WTC11 (cell line): ENCODE measurements around the gene OSBPL7.

Experiments
- ERG ChIP-seq: fragments of 250-450 bp; sonication (Bioruptor Pico); IDR thresholded peaks from 2 replicates; pipeline ENCODE4 v1.8.0; 2021; ENCODE audit warnings: mild to moderate bottlenecking
- NR1H2 ChIP-seq: sonication (generic); formaldehyde crosslinking; IDR thresholded peaks from 2 replicates; pipeline ENCODE4 v1.9.0; 2021; ENCODE audit warnings: mild to moderate bottlenecking, moderate library complexity, missing genetic modification reagents
- RELA ChIP-seq: sonication (generic); formaldehyde crosslinking; IDR thresholded peaks from 2 replicates; pipeline ENCODE4 v1.8.1; 2022; ENCODE audit warnings: missing genetic modification reagents, mild to moderate bottlenecking, borderline replicate concordance
- ZNF219 ChIP-seq: sonication (generic); formaldehyde crosslinking; IDR thresholded peaks from 2 replicates; pipeline ENCODE4 v1.8.0; 2023; ENCODE audit warnings: missing genetic modification reagents, mild to moderate bottlenecking, borderline replicate concordance
- ZNF232 ChIP-seq: sonication (generic); formaldehyde crosslinking; IDR thresholded peaks from 2 replicates; pipeline ENCODE4 v1.8.0; 2022; ENCODE audit warnings: mild to moderate bottlenecking, missing genetic modification reagents
- TF ChIP-seq, protein P1 (sequence below): fragments of 200-600 bp; IDR thresholded peaks from 2 replicates; pipeline ENCODE4 v1.8.0; 2022; ENCODE audit warnings: antibody characterized with exemption

DNA sequence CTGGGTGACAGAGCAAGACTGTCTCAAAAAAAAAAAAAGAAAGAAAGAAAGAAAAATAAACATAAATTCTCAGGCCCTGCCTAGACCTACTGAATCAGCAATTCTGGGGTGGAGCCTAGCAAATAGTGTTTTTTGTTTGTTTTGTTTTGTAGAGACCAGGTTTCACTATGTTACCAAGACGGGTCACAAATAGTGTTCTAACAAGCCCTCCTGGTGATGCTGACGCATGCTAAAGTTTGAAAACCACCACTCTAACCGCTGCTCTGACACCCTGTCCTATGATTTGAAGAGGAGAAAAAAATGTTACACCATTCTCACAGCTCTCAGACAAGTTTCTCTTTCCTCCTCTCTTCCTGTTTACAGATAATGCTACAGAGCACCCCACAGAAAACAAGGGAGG lies 8.3 kb upstream of the OSBPL7 start:
- no peak for TF ChIP-seq NR1H2
- TF ChIP-seq, protein P1, sequence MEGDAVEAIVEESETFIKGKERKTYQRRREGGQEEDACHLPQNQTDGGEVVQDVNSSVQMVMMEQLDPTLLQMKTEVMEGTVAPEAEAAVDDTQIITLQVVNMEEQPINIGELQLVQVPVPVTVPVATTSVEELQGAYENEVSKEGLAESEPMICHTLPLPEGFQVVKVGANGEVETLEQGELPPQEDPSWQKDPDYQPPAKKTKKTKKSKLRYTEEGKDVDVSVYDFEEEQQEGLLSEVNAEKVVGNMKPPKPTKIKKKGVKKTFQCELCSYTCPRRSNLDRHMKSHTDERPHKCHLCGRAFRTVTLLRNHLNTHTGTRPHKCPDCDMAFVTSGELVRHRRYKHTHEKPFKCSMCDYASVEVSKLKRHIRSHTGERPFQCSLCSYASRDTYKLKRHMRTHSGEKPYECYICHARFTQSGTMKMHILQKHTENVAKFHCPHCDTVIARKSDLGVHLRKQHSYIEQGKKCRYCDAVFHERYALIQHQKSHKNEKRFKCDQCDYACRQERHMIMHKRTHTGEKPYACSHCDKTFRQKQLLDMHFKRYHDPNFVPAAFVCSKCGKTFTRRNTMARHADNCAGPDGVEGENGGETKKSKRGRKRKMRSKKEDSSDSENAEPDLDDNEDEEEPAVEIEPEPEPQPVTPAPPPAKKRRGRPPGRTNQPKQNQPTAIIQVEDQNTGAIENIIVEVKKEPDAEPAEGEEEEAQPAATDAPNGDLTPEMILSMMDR = no peak
- TF ChIP-seq ZNF232 = no peak
- TF ChIP-seq ZNF219 = no peak
- no peak for TF ChIP-seq RELA (CRISPR knock-in tag)
- TF ChIP-seq ERG (CRISPR knock-in tag) = no peak
